Mucosa of rectum (tissue), 2 donors: ENCODE data around the gene MTIF2.
"Not testable (repeated sequence)": the region's sequence is repeated elsewhere in the genome, so short reads cannot be mapped to it uniquely, and the experiment has no call there.

Experiments
- H3K27ac ChIP-seq, 2 donors: one replicate each; pipeline ENCODE4 v1.7.0; 2013; ENCODE audit warnings: inconsistent platforms in 2 of 2, low read depth in 2 of 2, low read length in 2 of 2
- H3K27me3 ChIP-seq, 2 donors: one replicate each; pipeline ENCODE4 v1.7.0; 2013; ENCODE audit warnings: low read length in 2 of 2; ENCODE audit not compliant: control insufficient read depth in 2 of 2, insufficient read depth in 2 of 2
- H3K36me3 ChIP-seq, 2 donors: one replicate each; pipeline ENCODE4 v1.7.0; 2013; ENCODE audit warnings: low read length in 2 of 2; ENCODE audit not compliant: control insufficient read depth in 2 of 2, insufficient read depth in 2 of 2
- H3K4me1 ChIP-seq, 2 donors: one replicate each; pipeline ENCODE4 v1.7.0; 2013; ENCODE audit warnings: low read length in 2 of 2, mild to moderate bottlenecking in 1 of 2; ENCODE audit not compliant: control insufficient read depth in 2 of 2, insufficient read depth in 2 of 2
- H3K4me3 ChIP-seq, 2 donors: one replicate each; pipeline ENCODE4 v1.7.0; 2013; ENCODE audit warnings: low read length in 2 of 2
- H3K9ac ChIP-seq, 2 donors: one replicate each; pipeline ENCODE4 v1.7.0; 2013; ENCODE audit warnings: low read length in 2 of 2, low read depth in 1 of 2, mild to moderate bottlenecking in 1 of 2
- H3K9me3 ChIP-seq, 2 donors: one replicate each; pipeline ENCODE4 v1.7.0; 2013; ENCODE audit warnings: low read length in 2 of 2; ENCODE audit not compliant: control insufficient read depth in 2 of 2
- donor health status: healthy.
- donor health status: Normal muscosa, but diverticular disease.

The MTIF2 gene

DNA sequence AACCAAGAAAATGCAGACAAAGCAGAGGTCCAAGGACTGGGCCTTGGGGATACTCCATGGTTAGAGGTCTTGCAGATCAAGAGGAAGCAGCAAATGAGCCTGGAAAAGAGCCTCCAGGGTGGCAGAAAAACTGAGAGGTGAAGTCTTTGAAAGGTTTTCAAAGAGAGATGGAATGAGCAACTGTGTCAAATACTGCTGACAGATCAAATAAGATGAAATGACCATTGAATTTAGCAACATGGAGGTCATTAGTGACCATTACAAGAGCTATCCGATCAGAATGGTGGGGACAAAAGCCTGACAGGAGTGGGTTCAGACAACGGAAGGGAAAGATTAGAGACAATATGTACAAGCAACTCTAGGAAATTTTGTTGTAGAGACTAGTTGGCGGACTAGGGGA is 38.5 kb downstream of the MTIF2 start:
- Histone ChIP-seq H3K36me3 (peaks cover 14% of the 10 kb centered on the region in 2 donors), H3K4me3 (no peak overlapping the region), H3K9ac (no peak overlapping the region), H3K27me3 (no peaks in the 10 kb centered on the region), H3K27ac (no peak overlapping the region), H3K9me3 (no peaks in the 10 kb centered on the region), H3K4me1 (peaks cover 6 to 10% of the 10 kb centered on the region in 2 donors)

DNA sequence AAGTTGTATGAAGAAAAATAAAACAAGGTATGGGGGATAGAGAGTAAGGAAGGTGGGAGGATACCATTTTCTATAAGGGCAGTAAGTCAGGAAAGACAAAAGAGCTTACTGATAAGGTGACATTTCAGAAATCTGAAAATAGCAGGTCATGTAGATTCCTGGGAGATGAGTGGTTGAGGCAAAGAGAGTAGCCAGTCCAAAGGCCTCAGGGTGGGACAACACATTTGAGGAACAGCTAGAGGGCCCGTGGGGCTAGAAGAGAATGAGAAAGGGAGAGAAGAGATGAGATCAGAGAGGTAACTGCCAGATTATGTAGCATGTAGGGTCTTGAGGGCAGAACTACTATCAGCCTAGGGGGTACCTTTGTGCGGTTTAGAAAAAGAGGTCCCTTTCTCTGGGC is 39.8 kb downstream of the MTIF2 start:
- H3K36me3 ChIP-seq: peaks cover under 1 to 1% of the 10 kb centered on the region in 2 donors
- H3K27ac ChIP-seq: no peak overlapping the region

DNA sequence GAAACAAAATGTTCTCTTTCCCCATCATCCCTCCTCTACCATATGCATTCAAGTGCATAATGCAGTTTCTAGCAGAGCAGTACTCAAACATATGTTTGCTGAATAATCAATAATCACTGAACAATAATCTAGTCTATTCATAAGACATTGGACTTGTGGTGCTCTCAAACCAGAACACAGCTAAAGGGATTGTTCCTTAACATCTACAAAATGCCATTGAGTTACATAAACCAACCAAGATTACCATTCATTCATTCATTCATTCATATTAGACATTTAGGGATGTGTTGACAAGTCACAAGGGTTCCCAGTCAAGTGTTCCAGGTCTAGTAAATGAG is 40.8 kb downstream of the MTIF2 start:
- Histone ChIP-seq H3K4me3 (no peak overlapping the region), H3K9ac (no peak overlapping the region), H3K27me3 (no peaks in the 10 kb centered on the region), H3K4me1 (peaks cover 0 to 2% of the 10 kb centered on the region in 2 donors), H3K36me3 (no peaks in the 10 kb centered on the region), H3K27ac (peak overlapping the region; percentile 25), H3K9me3 (no peaks in the 10 kb centered on the region)

More for the DNA sequence above, 39.8 kb downstream of the MTIF2 start:
- Histone ChIP-seq H3K27me3 (no peaks in the 10 kb centered on the region), H3K9me3 (no peaks in the 10 kb centered on the region), H3K9ac (no peak overlapping the region), H3K4me1 (peaks cover 6 to 10% of the 10 kb centered on the region in 2 donors), H3K4me3 (no peak overlapping the region)

DNA sequence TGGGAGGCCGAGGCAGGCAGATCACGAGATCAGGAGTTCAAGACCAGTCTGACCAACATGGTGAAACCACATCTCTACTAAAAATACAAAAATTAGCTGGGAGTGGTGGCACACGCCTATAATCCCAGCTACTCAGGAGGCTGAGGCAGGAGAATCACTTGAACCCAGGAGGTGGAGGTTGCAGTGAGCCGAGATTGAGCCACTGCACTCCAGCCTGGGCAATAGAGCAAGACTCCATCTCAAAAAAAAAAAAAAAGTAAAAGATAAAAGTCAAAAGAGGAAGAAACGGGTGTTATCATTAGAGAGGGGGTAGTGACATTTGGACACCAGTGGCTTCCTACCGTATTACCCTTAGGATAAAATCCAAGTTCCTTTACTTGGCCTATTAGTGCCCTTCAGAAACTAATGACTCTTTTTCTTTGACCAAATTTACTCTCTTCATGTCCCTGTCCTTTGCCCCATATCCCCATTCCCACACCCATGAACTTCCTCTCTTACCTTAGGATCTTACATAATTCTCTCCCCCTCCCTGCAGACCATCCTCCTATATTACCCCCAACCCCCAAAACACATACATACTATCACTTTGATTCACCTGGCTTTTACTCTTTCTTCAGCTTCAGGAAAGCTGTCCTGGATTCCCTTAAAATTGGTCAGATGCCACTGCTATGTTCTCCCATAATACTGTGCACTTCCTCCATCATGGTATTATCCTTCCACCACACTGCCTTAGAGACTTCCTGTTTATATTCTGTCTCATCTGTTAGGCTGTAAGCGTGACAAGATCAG is 41.4 kb downstream of the MTIF2 start:
- not testable (repeated sequence) for H3K27me3 ChIP-seq, H3K36me3 ChIP-seq, H3K9me3 ChIP-seq, H3K4me3 ChIP-seq, H3K9ac ChIP-seq, H3K4me1 ChIP-seq
- peak overlapping the region; percentile 25 to 55 for H3K27ac ChIP-seq

DNA sequence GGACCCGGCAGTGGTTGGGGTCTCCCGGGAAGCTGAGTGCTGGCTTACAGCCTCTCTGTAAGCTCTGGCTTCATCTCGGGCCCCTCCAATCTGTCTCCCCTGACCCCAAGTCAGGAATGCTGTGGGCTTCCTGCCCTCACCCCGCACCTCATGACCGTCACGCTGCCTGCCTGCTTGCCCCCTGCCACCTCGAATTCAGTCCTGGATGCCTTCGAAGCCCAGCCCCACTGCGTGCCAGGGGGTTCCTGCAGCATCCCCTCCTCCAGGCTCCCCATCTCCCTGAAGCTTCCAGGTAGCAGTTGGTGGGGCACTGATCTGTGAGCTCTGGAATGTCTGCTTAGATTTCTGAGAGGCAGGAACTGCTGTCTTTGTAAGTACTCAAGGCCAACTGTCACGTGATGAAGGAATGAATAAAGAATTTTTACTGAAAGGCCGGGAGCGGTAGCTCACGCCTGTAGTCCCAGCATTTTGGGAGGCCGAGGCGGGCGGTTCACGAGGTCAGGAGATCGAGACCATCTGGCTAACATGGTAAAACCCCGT is 43.5 kb downstream of the MTIF2 start:
- no peaks in the 10 kb centered on the region for H3K9me3 ChIP-seq
- H3K9ac ChIP-seq: no peak overlapping the region
- H3K27me3 ChIP-seq: no peaks in the 10 kb centered on the region
- H3K36me3 ChIP-seq: no peaks in the 10 kb centered on the region
- no peaks in the 10 kb centered on the region for H3K4me1 ChIP-seq
- no peak overlapping the region for H3K4me3 ChIP-seq
- no peak overlapping the region for H3K27ac ChIP-seq

DNA sequence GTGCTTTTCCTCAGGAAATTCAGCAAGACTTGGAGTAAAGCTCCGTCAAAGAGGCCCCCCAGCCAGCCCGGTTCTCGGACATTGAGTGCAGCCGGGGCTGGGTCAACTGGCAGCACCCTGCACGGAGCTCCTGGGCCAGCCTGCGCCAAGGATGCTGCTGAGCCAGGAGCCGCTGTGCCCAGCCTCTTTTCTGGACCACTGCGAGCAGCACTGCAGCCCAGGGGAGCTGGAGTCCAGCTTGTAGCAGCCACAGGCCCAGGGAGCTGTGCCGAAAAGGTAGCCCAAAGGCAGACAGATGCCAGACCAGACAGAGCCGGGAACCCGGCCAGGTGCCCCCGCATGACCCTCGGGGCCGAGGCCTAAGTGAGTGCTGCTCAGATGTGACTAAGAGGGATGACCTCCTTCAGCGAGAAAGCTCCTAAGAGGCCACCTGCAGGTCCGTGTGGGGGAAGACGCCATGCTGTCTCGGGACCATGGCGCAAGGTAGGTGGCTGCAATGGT is 44.2 kb downstream of the MTIF2 start:
- Histone ChIP-seq H3K27ac (no peak overlapping the region), H3K4me1 (no peaks in the 10 kb centered on the region), H3K27me3 (no peaks in the 10 kb centered on the region), H3K9ac (no peak overlapping the region), H3K36me3 (no peaks in the 10 kb centered on the region), H3K9me3 (no peaks in the 10 kb centered on the region), H3K4me3 (no peak overlapping the region)

DNA sequence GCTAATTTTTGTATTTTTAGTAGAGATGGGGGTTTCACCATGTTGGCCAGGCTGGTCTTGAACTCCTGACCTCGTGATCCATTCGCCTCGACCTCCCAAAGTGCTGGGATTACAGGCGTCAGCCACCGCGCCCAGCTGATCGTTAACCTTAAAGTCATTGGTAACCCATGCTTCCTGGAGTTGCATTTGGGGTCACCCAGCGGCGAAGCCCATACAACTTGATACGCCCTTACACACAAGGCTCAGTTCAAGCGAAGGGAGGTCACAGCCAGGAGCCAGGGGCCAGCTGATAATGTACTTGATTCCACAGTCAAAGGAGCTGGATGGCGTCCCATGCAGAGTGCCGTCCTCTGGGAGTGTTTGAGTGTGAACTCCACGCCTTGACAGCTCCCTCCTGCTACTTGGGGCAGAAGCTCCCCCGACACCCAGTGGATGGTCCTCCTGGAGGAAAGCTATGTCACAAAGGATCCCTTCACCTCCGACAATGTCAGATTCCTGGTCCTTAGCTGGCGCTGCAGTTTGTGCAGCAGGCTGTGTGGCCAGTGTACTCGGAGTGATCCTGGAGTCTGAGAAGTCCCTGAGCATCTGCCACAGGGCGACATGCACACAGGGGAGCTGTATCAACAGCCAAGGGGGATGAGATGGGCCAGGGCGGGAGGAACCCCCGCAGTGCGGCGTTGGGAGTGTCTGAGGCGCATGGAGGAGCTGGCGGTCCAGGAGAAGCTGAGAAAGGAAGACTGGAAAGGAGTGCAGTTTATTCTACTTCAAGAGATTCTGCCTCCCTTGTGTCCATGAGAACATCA is 44.9 kb downstream of the MTIF2 start:
- H3K4me3 ChIP-seq: peak overlapping the region in 1 of 2 donors; percentile 75
- no peaks in the 10 kb centered on the region for H3K27me3 ChIP-seq
- no peaks in the 10 kb centered on the region for H3K4me1 ChIP-seq
- no peaks in the 10 kb centered on the region for H3K9me3 ChIP-seq
- H3K9ac ChIP-seq: peak overlapping the region in 1 of 2 donors; percentile 24
- peak overlapping the region in 1 of 2 donors; percentile 82 for H3K27ac ChIP-seq
- H3K36me3 ChIP-seq: no peaks in the 10 kb centered on the region

DNA sequence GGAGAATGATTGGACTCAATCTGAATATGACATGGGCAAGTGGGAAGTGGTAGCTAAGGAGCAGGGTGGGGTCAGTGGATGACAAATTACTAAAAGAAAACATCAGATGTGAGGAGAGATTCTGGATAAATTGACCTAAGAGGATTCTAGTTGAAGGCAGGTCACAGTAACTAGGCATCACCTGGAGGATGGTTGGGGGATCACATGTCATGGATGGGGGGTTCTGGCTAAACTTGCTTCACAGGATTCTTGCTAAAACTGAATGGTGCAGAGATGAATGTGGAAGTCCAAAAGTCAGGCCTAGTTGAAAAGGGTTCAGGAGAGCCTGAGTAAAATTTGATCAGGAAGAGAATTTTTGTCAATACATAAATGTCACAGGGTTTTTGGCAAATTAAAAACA is 55.2 kb downstream of the MTIF2 start:
- no peaks in the 10 kb centered on the region for H3K4me1 ChIP-seq
- H3K27me3 ChIP-seq: no peaks in the 10 kb centered on the region
- H3K27ac ChIP-seq: no peak overlapping the region
- no peak overlapping the region for H3K4me3 ChIP-seq
- H3K9ac ChIP-seq: no peak overlapping the region
- H3K36me3 ChIP-seq: no peaks in the 10 kb centered on the region
- no peaks in the 10 kb centered on the region for H3K9me3 ChIP-seq

DNA sequence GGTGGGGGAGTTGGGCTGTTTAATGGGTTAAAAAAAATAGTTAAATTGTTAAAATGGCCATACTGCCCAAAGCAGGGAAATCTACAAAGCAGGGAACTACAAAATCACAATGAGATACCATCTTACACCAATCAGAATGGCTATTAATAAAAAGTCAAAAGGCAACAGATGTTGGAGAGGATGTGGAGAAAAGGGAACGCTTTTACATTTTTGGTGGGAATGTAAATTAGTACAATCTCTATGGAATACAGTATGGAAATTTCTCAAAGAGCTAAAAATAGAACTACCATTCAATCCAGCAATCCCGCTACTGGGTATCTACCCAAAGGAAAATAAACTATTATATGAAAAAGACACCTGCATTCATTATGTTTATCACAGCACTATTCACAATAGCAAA is 64.1 kb downstream of the MTIF2 start:
- no peaks in the 10 kb centered on the region for H3K36me3 ChIP-seq
- no peaks in the 10 kb centered on the region for H3K4me1 ChIP-seq
- no peaks in the 10 kb centered on the region for H3K9me3 ChIP-seq
- no peak overlapping the region for H3K4me3 ChIP-seq
- no peak overlapping the region for H3K9ac ChIP-seq
- H3K27ac ChIP-seq: no peak overlapping the region
- no peaks in the 10 kb centered on the region for H3K27me3 ChIP-seq

DNA sequence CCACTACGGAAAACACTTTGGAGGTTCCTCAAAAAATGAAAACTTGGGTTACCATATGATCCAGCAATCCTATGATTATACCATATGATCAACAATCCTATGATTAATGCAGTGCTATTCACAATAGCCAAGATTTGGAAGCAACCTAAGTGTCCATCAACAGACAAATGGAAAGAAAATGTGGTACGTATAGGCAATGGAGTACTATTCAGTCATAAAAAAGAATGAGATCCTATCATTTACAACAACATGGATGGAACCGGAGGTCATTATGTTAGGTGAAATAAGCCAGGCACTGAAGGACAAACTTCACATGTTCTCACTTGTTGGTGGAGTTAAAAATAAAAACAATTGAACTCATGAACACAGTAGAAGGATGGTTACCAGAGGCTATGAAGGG is 64.5 kb downstream of the MTIF2 start:
- H3K9me3 ChIP-seq: peaks cover 0 to 3% of the 10 kb centered on the region in 2 donors
- H3K4me3 ChIP-seq: no peak overlapping the region
- no peak overlapping the region for H3K9ac ChIP-seq
- no peaks in the 10 kb centered on the region for H3K27me3 ChIP-seq
- no peaks in the 10 kb centered on the region for H3K36me3 ChIP-seq
- H3K27ac ChIP-seq: no peak overlapping the region
- no peaks in the 10 kb centered on the region for H3K4me1 ChIP-seq
